Stomach (tissue), 4 donors: ENCODE data around the gene ITPR1.

Experiments used
- CTCF ChIP-seq, 7 experiments: fragments of 450-650 bp in 4 of 7; fragments of 200-600 bp in 3 of 7; sonication (generic) in 3 of 7; IDR thresholded peaks; one replicate each; pipeline ENCODE4 v1.5.1; 2016 to 2019; ENCODE audit warnings: antibody characterized with exemption in 7 of 7, control low read depth in 2 of 7, mild to moderate bottlenecking in 1 of 7
- EP300 ChIP-seq: sonication (generic); formaldehyde crosslinking; IDR thresholded peaks from one replicate; pipeline ENCODE4 v1.6.1; 2017; ENCODE audit warnings: antibody characterized with exemption
- POLR2A ChIP-seq, 4 donors: fragments of 450-650 bp; IDR thresholded peaks; one replicate each; pipeline ENCODE4 v1.6.1; 2016; ENCODE audit warnings: antibody characterized with exemption in 4 of 4, control low read depth in 2 of 4, mild to moderate bottlenecking in 1 of 4, moderate library complexity in 1 of 4

GRCh38 chr3:4820296-4821121 lies 327.4 kb downstream of the ITPR1 start:
- no peak for TF ChIP-seq EP300
- TF ChIP-seq CTCF (IDR thresholded peaks at IDR 0.05), result no peak
- no peak for TF ChIP-seq POLR2A (IDR thresholded peaks at IDR 0.05)
